ENCODE measurements around the gene ARSG.

The ARSG gene

GRCh38 chr17:68452724-68453290, 161.5 kb downstream of the ARSG start:
- no peak for DNase-seq (ENCODE audit: low spot score)

GRCh38 chr17:68453991-68454665, 162.8 kb downstream of the ARSG start:
- DNase-seq (ENCODE audit: low spot score), result no peak

GRCh38 chr17:68455901-68456338, 164.6 kb downstream of the ARSG start:
- DNase-seq (ENCODE audit: low spot score), result peak; percentile 59

DNA sequence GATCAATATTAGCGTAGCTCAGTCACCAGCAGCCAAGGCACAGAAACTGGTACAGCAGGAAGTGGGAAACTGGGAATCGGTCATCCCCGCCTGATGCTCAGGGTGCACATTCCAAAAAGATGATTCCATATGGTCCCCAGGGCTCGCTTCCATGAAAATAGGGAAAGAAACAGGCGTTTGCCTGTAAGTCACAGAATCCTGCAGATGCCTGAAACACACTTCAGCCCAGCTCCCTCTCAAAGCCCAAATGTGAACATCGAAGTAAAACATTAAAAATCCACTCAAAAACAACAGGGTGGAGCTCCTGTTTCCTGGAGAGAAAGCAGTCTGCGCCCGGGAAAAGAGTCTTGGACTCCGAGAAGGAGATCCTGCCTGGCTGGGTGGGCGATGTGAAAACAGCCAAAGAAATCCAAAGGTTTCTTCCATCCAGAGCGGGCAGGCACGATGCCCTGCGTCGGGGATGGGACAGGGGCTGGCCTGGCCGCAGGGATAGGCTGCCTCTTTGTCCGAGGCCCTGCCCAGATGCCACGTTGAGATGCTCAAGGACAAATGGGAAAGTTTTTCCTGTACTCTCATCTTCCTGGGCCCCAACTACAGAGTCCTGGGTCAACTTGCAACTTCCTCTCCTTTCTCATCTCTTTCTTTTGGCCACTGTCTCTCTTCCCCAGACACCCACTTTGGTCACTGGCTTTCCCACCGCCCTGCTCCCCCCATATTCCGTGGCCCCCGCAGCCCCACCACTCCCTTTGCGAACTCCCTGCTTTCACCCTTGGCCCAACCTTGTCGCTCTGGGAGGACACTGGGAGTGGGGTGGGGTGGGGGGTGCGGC, 165.3 kb downstream of the ARSG start:
- peak; percentile 94 for DNase-seq (ENCODE audit: low spot score)

- DNase-seq (ENCODE audit: low spot score), result no peak
These were observed 165.9 kb downstream of the ARSG start, which contains the start of gene WIPI1 for GRCh38 chr17:68457168-68457538. Gene WIPI1 (minus strand): TSS chr17:68457496. CDS start chr17:68457421, 75 bp downstream.

GRCh38 chr17:68457539-68458259, 166.4 kb downstream of the ARSG start:
- DNase-seq (ENCODE audit: low spot score), result peak; percentile 97

- DNase-seq (ENCODE audit: low spot score), result no peak
These were observed 167.2 kb downstream of the ARSG start for GRCh38 chr17:68458260-68459036.

DNA sequence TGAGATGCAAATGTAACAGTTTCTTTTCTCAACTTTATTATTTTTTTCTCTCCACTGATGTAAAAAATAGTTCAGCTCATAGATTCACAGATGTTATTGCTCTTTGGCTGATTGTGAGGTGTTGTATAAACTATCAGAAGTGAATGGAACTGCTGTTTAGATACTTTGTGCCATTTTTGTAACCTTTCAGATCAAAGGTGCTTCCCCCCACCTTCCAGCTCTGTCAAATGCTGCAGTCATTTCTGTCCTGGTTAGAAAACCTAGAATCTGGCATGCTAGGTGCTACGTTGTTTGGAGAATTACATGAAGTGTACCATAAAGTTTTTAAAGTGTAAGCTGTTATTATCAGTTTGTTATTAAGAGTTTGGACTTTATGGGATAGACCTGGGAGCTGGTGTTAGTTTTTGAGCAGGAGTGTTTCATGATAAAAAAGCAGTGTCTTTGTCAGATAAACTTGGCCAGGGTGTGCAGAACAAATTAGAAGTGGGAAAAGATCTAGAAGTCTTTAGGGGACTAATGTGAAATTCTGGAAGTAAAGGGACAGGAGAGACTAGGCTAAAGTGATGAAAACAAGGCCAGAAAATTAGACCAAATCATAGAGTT, 167.8 kb downstream of the ARSG start:
- no peak for DNase-seq (ENCODE audit: low spot score)

- DNase-seq (ENCODE audit: low spot score), result no peak
These were observed 168.9 kb downstream of the ARSG start for GRCh38 chr17:68460146-68460545.

DNA sequence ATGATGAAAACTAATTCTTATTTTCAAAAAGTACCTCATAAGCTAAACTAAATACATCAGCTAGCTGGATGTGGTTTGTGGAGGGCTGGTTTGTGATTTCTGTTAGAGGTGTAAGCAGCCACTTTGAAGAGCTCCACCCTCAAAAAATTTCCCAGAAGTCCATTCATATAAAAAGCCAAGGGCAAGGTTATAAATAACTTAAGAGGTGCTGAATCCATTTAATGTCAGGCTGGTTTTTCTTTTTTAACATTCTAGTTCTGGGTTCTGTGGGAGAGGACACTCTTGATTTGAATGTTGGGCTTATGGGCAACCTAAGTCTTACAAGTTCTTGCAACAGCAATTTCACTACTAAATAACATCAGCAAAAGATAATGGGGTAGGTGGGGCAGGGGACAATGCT, 169.4 kb downstream of the ARSG start:
- DNase-seq (ENCODE audit: low spot score), result no peak

GRCh38 chr17:68461122-68461539, 169.8 kb downstream of the ARSG start:
- DNase-seq (ENCODE audit: low spot score), result peak; percentile 39

- DNase-seq (ENCODE audit: low spot score), result no peak
These were observed 170.3 kb downstream of the ARSG start for GRCh38 chr17:68461589-68461988.

DNA sequence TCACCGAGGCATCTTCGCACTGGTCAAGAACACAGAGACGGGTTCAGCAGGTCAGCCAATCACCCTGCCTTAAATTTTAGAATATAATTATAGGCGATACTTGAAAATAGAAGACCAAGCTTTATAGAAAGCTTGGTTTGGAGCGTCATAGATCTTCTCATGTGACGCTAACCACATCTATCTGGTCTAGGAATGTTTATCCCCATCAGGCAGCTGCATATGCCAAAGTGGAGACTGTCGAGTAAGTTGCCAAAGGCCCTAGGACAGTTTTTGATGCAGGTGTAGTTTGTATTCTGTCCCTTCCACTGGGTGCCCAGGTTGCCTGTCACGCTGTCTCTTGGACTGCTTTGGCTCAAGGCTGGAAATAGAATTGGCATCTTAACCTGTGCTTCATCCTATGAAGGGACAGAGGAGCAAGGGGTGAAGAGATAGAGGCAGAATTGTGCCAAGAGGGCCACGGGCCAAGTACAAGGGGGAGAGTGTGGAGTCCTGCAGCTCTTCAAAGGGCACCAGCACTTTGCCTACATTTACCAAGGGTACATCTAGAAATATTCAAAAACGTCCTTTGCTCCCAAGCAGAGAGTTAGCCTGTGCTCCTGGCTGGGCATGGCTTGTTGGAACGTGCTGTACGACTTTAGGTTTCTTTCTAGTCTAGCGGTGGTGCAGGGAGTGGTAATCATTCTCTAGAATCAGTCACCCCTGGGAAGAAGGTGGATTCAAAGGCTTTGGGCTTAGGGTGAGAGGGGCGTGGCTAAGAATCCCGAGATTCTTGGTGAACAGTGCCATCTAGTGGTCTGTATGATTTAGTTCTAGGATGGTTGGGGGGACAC, 171.3 kb downstream of the ARSG start:
- peak; percentile 88 for DNase-seq (ENCODE audit: low spot score)

DNA sequence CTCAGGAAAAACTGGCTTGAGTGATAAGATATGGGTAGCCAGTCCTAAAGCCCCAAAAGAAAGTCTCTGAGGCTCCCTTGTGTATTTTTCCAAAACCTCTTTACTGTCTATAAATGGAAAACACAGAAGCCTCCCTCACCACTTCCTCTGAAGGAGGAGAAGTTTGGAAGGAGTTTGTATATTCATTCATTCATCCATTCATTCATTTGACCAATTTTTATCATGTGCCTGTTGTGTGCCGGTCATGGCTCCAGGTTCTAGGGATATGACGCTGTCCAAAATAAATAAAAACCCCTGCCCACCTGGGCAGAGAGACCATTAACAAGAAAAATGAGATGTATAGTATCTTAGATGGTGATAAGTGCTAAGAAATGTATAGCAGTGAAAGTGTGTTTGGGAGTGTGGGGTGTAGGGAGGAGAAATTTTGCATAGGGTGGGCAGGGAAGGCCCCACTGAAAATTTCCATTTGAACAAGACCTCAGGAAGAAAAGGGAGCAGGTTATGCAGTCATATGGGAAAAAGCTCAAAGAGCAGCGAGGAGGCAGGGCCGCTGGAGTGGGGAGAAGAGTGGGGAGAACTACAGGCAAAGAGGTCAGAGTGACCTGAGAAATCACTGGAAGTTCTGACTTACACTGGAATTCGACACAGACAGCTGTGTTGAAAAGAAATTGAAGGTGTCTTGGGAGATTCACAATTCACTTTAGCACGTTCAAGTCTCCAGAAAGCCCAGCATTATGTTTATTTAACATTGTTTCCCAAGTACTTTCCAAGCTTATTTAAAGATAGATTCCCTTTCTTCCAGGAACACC, 172.1 kb downstream of the ARSG start:
- no peak for DNase-seq (ENCODE audit: low spot score)

GRCh38 chr17:68468334-68468733, 177.0 kb downstream of the ARSG start:
- DNase-seq (ENCODE audit: low spot score), result no peak

DNA sequence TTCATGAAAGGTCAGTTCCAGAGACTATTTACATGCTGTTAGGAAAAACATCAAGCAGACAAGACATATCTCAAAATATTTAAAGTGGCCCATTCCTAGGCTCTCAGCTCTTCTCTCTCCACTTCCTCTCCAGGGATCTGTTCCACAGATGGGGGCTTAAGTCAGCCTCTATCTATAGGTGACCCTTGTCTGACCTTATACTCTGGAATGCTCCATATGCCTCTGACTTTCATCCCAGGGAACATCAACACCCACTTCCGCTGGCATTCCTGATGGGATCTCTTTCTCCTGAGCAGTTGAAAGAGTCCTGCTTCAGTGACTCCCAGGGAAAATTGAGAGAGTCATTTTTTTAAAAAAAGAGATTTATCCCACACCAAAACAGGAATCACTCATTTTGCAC, 177.5 kb downstream of the ARSG start:
- DNase-seq (ENCODE audit: low spot score), result no peak

Measured in RKO (cell line).